ENCODE measurements around the gene KDSR.
A peak's percentile ranks its signal among the peaks of the same experiment; 100 is the strongest.

The KDSR gene

DNA sequence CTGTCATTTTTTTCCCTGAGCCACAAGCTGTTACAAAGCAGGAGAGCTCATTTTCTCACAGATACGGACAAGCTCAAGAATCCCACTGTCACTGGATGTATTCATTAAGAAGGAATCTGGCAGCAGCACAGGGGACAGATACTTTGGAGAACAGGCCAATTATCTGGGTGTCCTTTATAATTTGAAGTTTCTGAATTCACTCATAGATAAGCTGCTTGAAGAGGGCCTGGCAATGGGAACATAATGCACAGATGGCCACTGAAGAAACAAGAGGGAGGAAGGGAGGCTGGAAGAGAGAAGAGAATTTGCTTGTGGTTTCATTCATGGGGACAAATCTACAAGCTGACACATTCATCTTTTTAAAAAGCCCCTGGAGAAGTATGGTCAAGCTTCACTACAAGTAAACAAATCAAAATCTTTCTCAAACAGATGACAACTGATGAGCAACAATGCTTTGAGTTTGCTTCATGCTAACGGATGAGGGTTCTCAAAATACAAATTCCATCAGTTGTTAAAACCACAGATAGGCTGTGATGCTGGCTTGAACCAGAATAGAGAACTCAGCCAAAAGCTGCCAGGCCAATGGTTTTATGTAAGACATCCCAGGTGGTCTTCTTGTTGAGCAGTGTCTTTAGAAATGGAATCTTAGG, 59.3 kb downstream of the KDSR start:
- DNase-seq (ENCODE audit: low read depth in 1 of 2, low spot score in 1 of 2): no peak

DNA sequence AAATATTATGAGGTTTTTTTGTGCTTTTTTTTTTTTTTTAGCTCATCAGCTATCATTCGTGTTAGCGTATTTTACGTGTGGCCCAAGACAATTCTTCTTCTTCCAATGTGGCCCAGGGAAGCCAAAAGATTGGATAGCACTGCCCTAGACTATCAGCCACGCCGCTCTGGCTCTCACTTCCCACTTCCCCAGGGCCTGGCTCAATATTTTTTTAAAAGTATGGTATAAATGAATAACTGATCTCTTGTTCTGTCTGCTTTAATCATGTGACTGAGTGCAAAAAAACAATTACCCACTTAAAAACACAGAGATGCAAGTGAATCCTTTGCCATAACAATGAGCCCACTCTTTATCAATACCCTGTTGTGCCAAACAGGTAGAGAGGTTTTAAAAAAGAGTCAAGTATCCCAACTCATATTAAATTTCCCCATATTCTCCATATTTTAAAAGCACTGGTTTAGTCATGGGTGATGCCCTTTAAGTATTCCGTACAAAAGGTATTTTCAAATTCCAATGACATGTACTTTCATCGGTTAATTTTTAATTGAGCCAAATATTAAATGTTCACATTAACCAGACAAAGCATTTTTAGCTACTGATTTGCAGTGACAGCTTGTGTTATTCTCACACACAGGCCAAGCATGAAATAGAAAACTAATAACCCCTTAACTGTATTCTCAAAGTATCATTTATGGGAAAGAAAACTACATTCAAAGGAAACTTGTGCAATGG, 60.0 kb downstream of the KDSR start:
- DNase-seq (ENCODE audit: low read depth in 1 of 2, low spot score in 1 of 2): no peak

DNA sequence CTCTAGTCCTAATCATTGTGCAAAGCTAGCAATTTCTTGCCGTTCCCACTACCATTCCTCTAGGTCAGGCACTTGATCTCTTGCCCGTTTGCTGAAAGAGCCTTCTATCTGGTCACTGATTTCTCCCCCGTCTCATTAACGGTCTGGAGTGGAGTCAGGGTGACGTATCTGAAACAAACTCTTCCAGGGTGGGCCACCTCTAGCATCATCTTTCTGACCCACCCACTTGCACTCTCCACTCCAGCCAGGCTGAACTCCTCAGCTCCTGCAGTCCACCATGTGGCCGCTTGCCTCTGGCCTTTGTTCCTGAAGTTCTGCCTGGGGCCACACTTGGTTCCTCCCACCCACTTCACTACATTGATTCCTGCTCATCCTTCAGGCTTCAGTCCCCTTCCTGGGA, 60.8 kb downstream of the KDSR start:
- no peak for DNase-seq (ENCODE audit: low read depth in 1 of 2, low spot score in 1 of 2)

DNA sequence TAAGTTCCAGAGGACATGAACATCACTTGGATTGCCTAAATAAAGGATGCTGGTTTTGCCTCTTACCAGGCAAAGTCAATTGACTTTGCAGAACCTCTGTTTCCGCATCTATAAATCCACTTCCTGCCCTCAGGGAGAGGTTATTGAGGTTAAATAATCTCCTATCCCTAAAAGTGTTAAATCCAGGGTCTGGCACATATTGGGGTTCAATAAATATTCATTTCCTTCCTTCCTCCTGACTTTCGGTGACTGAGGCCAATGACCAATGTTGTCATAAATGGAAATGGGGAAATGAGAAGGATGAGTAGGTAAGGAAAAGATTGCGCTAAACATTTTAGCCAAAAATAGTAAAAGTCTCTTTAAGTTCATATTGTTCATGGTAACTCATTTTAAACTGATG, 63.5 kb downstream of the KDSR start:
- DNase-seq (ENCODE audit: low read depth in 1 of 2, low spot score in 1 of 2): no peak

DNA sequence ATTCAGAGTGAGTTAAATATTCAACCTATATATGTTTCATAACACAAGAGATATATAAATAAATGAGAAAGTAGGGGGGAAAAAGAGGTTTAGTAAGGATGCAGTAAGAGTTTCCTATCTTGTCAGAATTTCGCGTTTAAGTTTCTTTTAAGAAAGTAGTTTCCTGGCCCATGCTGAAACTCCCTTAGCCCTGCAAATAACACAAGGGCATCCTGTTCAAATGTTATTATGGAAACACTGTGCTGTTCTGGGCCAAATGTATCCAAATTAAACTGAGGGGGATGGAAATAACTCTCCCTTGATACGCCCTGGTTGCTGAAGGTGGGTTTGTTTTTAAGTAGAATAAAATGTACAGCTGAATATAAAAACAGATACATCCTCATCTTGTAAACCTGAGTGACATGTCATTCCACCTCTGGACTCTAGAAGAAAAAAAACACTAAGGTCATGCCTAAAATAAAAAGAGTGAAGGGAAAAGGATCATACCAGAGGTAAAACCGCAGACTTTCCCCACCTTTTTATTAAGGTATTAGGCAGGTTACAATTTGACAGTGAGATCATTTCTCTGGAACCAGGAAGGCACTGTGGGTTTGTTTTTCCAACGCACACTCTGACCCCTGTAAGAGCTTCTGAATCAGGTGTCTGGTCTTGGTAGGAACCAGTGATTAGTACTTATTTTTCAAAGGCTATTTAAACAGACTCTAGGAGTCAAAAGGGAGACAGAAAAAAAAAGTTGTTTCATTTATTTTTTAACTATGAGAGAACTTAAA, 64.2 kb downstream of the KDSR start:
- DNase-seq (ENCODE audit: low read depth in 1 of 2, low spot score in 1 of 2): no peak

DNA sequence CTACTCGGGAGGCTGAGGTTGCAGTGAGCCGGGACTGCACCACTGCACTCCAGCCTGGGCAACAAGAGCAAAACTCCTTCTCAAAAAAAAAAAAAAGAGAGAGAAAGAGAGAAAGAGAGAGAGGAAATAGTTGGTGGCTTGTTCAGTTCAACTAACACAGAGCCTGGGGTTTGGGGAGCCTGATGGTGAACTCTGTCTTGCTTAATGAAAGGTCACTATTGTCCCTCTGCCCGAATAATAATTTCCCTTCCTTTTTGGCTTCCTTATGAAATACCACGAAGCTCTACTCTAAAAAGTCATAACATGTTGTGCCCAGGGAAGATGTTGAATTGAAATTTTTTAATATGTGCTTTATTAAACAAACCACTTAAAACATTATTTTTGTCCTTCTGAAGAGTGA, 64.8 kb downstream of the KDSR start:
- no peak for DNase-seq (ENCODE audit: low read depth in 1 of 2, low spot score in 1 of 2)

DNA sequence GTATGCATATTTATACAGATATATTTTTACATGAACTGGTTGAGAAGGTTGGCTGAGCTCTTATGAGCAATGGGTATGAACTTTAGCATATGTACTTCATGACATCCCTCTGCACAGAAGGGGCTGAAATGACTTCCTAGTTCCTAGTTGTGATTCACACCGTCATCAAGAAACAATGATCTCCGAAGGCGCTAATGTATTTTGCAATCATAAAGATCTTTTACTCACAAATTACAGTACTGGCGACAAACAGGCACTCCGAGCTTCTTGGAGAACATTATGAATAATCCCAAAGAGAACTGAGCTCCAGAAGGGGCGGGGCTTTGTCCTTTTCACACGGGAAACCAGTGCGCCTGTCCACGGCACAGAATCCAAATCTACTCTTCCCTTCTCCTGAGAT, 65.6 kb downstream of the KDSR start:
- DNase-seq (ENCODE audit: low read depth in 1 of 2, low spot score in 1 of 2): no peak

DNA sequence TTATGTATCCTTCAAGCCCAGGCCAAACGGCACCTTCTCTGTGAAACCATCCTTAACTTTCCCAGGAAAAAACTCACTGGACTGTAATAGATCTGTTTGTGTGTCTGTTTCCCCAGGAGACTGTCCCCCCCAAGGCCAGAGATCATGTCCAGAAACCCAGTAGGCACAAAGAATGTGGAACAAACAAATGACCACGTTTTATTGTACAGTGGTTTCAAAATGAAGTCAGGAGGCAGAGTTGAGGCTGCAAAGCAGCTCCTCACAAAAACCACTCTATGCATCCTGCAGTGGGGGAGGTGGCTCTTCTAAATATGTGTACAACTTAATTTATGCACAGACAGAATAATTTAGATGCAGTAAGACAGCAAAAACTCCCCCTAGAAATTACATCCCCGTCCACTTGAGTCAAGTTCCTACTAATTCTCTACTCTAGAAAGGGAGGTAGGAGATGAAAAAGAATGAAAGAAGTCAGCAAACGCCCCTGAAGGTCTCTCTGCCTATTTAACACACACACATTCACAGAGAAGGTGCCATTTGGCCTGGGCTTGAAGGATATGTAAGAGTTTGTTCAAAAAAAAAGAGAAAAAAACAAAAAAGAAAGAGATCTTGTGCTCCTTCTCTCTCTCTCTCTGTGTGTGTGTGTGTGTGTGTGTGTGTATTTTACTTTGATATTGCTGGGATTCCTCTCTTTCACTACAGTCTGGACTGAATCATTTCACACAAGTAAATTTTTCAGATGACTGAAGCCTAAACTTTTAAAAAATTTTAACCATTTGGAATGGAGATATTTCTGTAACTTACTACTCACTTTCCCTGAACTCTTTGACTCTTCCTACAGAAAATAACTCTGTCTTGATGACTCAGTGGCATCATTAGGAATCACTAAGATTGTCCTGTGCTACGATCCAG, 66.9 kb downstream of the KDSR start:
- DNase-seq (ENCODE audit: low read depth in 1 of 2, low spot score in 1 of 2): no peak

DNA sequence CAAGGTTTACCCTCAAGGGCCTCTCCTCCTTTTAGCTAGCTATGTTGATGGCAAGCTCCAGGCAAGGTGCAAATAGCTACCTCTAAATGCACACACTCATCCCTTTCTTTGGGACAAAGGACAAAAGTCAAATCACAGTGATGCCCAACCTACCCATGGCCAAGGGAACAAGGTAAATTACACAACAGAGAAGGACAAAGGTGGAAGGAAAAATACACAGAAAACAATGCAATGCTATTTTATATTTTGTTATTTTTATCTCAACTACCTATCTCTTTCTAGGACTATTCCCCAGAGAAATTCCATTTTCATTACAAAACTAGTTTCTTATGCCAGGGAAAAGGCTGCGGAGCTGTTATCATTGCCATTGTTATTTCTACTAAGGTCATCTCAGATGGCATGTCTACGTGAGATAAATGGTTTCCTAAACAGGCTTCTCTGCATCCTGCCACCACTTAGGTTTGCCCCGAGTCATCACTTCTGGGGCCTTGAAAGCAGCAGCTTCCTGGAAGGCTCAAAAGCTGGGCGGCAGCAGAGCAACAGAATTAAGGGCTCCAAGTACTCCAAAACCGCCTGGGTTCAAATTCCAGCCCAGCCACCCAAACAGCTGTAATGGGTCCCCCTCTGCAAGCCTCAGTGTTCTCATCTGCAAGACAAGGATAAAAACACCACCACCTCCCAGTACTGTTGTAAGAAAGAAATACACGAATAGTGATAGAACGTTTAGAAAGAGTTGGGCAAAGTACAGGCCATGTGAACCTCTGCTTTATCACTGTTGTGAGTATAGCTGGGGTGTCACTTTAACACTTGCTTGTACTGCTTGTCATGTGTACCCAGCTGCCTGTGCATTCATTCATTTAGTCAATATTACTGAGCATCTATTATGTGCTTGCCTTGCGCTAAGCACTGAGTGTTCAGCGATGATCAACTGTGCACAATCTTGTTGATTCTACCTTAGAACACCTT, 68.3 kb downstream of the KDSR start:
- no peak for DNase-seq (ENCODE audit: low read depth in 1 of 2, low spot score in 1 of 2)

DNA sequence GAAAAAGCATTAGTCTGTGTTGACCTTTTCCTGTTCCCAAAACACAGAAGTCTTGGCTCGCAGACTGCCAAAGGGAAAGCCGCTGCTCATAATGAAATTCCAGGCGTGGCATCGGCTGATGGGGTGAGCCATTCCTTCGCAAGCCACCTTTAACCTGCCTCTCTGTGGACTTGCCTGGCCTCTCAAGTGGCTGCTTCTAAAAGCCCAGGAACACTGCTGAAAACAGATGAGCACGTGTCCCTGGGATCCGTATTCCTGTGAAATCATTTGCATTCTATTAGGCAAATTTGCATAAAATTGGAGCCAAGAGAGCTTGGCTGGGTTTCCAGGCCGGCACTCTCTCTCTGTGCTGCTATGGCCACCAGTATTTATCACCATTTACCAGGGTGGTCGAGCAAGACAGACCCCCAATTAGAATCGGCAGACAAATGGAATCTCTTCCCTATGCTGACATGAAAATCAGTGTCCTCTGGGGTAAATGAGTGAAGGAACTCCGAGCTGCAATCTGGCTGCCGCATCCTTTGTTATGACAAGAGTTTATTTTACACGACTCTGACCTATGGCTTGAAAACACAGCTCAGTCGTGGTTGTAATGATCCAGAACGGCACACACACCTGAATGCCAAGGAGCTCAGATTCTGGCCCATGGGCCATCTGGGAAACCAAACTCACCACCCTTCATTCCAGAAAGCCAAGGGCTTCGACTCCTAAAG, 69.2 kb downstream of the KDSR start:
- no peak for DNase-seq (ENCODE audit: low read depth in 1 of 2, low spot score in 1 of 2)

DNA sequence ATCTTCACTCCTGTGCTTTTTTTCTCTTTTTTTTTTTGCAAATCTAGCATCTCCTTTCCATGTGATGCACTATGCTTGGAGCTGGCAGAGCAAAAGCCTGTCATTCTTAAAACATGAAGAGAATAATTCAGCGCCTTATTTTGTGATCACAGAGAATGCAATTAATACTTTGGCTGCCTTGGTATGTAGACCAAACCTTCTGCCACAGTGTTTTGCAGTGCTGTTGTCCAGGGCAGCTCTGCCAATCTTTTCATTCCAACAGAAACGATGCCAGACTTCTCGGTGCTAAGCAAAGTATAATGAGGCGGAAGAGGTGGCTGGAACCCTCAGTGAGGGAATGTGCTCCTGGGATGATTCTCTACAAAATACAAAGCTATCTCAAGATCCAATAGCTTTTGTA, 73.1 kb downstream of the KDSR start:
- no peak for DNase-seq (ENCODE audit: low read depth in 1 of 2, low spot score in 1 of 2)

DNA sequence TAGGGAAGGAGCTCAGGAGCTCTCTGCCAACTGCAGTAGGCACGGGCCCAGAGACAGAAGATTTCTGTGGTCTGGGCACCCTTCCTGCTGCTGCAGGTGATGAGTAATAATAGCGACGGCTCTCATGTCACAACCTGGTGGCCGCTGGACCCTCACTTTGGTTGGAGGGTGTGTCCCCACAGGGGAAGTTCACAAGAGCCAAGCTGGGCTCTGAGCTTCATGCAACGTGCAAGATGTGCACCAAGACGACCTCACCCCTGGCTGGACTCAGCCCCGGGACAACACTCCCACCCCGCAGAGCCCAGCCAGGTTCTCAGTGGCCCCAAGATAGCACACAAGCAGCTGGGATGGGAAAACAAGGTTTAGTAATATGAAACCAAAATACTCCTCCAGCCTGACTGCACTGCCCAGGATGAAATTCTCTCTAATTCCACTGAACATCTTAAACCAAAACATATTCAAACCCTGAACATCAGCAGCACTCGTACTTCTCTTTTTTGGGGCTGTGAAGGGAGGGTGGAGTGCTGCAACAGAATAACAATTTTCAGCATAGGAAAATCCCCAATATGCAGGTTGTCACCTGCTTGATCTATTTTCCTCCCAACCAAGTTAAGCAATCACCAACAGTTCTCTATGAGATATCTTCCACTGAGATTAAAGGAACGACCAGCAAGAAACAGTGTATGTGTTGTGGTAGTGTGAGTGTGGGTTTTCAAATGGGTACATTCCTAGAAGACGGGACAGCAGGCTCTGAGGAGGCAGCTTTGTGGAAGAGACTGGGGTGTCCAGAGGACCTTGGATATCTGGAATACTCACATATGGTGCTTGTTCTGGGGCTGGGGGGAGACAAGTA, 73.9 kb downstream of the KDSR start:
- peak in 1 of 2 donors; percentile 16 for DNase-seq (ENCODE audit: low read depth in 1 of 2, low spot score in 1 of 2)

DNA sequence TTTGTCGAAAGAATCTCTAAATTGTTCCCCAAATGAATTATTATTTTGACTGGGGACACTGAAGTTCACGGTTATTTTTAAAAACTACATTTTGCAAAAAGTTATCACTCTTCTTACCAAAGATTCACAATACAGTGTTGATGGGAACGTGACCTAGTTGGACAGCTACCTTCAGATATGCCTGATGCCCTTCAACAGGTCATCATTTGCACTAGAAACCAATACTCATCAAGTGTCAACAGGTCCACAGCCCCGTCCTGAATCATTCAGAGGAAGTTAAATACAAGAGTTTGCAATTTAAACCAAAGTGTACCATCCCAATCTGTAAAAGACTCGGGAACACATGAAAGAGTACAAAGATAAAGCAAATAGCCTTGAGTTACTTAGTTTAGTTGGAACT, 75.7 kb downstream of the KDSR start:
- no peak for DNase-seq (ENCODE audit: low read depth in 1 of 2, low spot score in 1 of 2)

DNA sequence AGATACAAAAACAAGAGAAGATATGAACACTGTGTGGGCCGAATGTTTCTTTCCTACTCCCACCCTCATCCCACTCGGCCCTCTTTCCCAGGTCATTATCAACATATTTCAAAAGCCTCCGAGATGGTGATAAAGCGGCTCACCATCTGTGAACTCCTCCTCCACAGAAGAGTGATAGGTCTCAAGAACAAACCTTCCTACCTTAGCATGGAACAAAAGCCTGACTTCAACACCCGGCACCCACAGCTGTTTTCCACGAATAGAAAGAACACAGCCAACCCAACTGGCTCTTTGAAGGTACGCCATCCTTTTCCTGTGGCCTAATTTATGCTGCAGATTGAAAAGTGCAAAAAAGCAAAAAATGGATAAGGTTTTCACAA, 76.2 kb downstream of the KDSR start:
- no peak for DNase-seq (ENCODE audit: low read depth in 1 of 2, low spot score in 1 of 2)

DNA sequence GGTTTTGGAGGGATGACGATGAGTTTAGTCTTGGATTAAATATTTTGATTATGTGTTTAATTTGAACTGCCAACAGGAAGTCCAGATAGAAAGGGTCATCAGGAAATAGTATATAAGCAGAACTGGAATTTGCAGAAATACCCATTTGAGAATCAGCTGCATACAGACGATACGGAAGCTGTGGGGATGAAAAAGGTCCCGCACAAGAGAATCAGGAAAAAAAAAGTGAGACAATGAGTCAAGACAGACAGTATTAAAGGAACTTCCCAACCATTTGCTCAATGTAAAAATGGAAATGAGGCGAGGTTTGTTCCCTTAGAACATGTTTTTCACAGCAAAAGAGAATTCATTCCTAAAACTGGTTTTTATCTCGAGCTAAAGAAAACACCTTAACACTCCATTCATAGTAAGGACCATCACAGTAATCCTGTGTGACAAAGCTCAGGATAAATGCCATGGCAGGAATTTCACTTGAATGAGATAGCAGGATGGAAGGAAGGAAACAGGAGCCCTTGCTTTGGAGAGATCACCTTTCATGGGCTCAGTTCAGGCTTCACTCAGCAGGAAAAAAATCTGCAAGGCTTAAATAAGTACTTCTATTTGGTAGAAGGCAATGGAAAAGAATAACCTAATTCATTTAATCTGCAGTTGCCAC, 76.7 kb downstream of the KDSR start:
- DNase-seq (ENCODE audit: low read depth in 1 of 2, low spot score in 1 of 2): no peak

DNA sequence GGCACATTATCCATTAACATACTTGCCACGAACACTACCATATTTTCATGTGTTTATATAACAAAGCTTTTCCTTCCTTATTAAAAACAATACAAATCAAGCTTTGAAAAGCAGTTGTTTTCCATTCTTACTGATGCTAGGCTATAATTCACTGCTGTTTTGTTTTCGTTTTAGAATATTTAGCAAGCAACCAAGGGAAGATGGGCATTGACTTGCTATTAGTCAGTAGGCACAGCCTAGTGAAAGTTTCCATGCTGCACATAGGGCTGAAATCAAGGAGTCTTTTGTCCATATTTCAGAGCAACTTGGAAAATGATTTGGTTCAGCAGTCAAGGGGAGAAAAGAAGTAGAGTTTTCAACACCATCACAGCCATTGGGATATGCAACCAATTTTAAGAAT, 78.7 kb downstream of the KDSR start:
- no peak for DNase-seq (ENCODE audit: low read depth in 1 of 2, low spot score in 1 of 2)

DNA sequence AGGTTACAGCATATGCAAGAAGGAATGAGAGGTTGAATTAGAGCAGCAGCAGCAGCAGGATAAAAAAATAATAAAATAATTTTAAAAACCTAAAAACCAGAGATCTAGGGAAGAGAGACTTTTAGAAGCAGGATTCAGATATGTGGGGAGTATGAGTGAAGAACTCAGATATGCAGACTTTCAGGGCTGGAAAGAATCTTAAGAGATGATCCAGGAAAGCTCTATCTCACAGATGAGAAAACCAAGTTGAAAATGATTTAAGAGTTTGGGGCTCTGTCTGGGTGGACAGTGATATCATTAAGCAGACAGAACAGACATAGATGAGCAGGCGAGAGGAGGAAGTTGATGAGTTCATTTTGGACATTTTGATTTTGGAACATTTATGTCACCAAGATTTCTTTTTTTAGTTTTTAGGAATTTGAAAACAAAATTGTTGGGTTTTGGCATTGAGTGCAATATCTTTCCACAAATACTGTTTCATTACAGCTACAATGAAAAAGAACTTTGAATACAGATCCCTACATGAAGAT, 79.2 kb downstream of the KDSR start:
- DNase-seq (ENCODE audit: low read depth in 1 of 2, low spot score in 1 of 2): no peak

DNA sequence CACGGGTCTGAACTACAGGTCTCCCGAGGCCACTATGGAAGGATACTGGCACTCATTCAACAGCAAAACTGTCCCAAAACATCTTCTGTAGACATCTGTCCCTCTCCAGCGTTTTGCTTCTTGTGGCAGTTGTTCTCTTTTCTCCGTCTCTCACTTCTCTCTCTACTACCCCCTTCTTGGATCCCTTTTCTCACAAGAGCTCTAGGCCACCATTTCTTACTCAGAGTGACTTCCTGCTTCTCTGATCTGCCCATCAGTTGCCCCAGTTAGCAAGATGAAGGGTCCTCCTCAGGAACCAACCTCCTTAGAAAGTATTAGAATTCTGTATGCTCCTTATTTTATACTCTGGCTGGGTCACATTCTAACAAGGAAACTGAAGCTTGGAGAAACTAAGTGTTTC, 80.1 kb downstream of the KDSR start:
- DNase-seq (ENCODE audit: low read depth in 1 of 2, low spot score in 1 of 2): no peak

All from activated T-helper 1 cell treated with anti-CD3 and anti-CD28 coated beads, Interleukin-2, amount 50 U/mL, for 16 hours (primary cell).